PC-3 (cell line): ENCODE measurements around the gene STK33. TPM values are rescaled to one million over a fixed set of nuclear protein-coding genes. Genes with fewer than 3 reads are reported as not detected.

Experiments used
- ATAC-seq: fragments of 200-7000 bp; cut with Tn5 transposase; 2 replicates; pipeline ENCODE4 v1.9.1; 2020; ENCODE audit warnings: mild to moderate bottlenecking, moderate library complexity
- BruUV-seq: library from RNA; stranded (reverse); fragments of 400-500 nt; replicated peaks from 2 replicates; lab custom pipeline; 2021; lab: Mats Ljungman, UMichigan
- CTCF ChIA-PET: fragments of 300-600 bp; sonication (Branson Sonifier 250); formaldehyde crosslinking; loops from one replicate; lab custom pipeline; 2022; ENCODE audit warnings: antibody characterized with exemption; lab: Charles Lee
- POLR2A ChIA-PET: fragments of 300-600 bp; sonication (Branson Sonifier 250); formaldehyde crosslinking; loops from one replicate; lab custom pipeline; 2022; ENCODE audit warnings: antibody characterized with exemption; ENCODE audit not compliant: unreplicated experiment; lab: Charles Lee
- DNase-seq: peaks from one replicate; pipeline ENCODE4 v3.0.0-alpha.2; 2015
- H2AFZ ChIP-seq: fragments of 300-600 bp; sonication (generic); 2 replicates; pipeline ENCODE4 v1.6.0; 2016; ENCODE audit warnings: antibody characterized with exemption, low read length
- H3F3A ChIP-seq: fragments of 300-600 bp; sonication (generic); one replicate; pipeline ENCODE4 v1.6.0; 2017; ENCODE audit warnings: antibody characterized with exemption, low read length, control low read depth, mild to moderate bottlenecking; ENCODE audit not compliant: unreplicated experiment
- H3K27ac ChIP-seq: fragments of 300-600 bp; sonication (generic); 2 replicates; pipeline ENCODE4 v1.5.1; 2016; ENCODE audit warnings: mild to moderate bottlenecking, low read length
- H3K27me3 ChIP-seq: fragments of 300-600 bp; sonication (generic); 2 replicates; pipeline ENCODE4 v1.6.1; 2016; ENCODE audit warnings: low read length, mixed read lengths
- H3K36me3 ChIP-seq: fragments of 300-600 bp; sonication (generic); 2 replicates; pipeline ENCODE4 v1.6.1; 2016; ENCODE audit warnings: low read depth, mixed run types, low read length, mixed read lengths
- H3K4me1 ChIP-seq: fragments of 300-600 bp; sonication (generic); 2 replicates; pipeline ENCODE4 v1.5.1; 2016; ENCODE audit warnings: low read length; ENCODE audit not compliant: insufficient read depth
- H3K4me2 ChIP-seq: fragments of 300-600 bp; sonication (generic); 2 replicates; pipeline ENCODE4 v1.6.0; 2016; ENCODE audit warnings: low read length
- H3K4me3 ChIP-seq: fragments of 300-600 bp; sonication (generic); 2 replicates; pipeline ENCODE4 v1.5.1; 2016; ENCODE audit warnings: mild to moderate bottlenecking, low read length, mixed read lengths
- H3K79me2 ChIP-seq: fragments of 300-600 bp; sonication (generic); 2 replicates; pipeline ENCODE4 v1.6.1; 2017; ENCODE audit warnings: low read length, mixed read lengths
- H3K9ac ChIP-seq: fragments of 300-600 bp; sonication (generic); 2 replicates; pipeline ENCODE4 v1.6.0; 2016; ENCODE audit warnings: mild to moderate bottlenecking, low read length
- H3K9me2 ChIP-seq: fragments of 300-600 bp; sonication (generic); replicated peaks from 2 replicates; pipeline ENCODE4 v1.6.1; 2016; ENCODE audit warnings: mixed run types, low read length, mixed read lengths
- H3K9me3 ChIP-seq: fragments of 300-600 bp; sonication (generic); 2 replicates; pipeline ENCODE4 v1.6.1; 2016; ENCODE audit warnings: low read length, mixed read lengths
- H4K20me1 ChIP-seq: fragments of 300-600 bp; sonication (generic); 2 replicates; pipeline ENCODE4 v1.6.1; 2016; ENCODE audit warnings: low read length, mixed read lengths
- EZH2 ChIP-seq: fragments of 300-600 bp; sonication (generic); IDR thresholded peaks from one replicate; pipeline ENCODE4 v1.6.1; 2017; ENCODE audit warnings: antibody characterized with exemption, mild to moderate bottlenecking, low read length; ENCODE audit not compliant: unreplicated experiment
- EZH2phosphoT487 ChIP-seq: fragments of 300-600 bp; sonication (generic); IDR thresholded peaks from 2 replicates; pipeline ENCODE4 v1.6.1; 2018; ENCODE audit warnings: mild to moderate bottlenecking, antibody characterized with exemption, low read length, borderline replicate concordance
- intact Hi-C: fragments of 100-400 bp; cut with micrococcal nuclease; formaldehyde crosslinking; loops from 2 replicates; pipeline ENCODE4 v1.9.0; 2023
- total RNA-seq: library from RNA; depleted of rRNA; stranded (reverse); fragments of >200 nt; gene quantifications from 2 replicates; pipeline ENCODE4 v1.2.3, GENCODE V29; 2014
- TF ChIP-seq, protein P1 (sequence below): fragments of 300-600 bp; sonication (generic); conservative IDR thresholded peaks from 2 replicates; pipeline ENCODE4 v1.5.1; 2017; ENCODE audit warnings: antibody characterized with exemption, low read depth, mild to moderate bottlenecking, low read length

STK33 gene
- total RNA-seq, 1 experiment from 2014 or later: not detected

DNA sequence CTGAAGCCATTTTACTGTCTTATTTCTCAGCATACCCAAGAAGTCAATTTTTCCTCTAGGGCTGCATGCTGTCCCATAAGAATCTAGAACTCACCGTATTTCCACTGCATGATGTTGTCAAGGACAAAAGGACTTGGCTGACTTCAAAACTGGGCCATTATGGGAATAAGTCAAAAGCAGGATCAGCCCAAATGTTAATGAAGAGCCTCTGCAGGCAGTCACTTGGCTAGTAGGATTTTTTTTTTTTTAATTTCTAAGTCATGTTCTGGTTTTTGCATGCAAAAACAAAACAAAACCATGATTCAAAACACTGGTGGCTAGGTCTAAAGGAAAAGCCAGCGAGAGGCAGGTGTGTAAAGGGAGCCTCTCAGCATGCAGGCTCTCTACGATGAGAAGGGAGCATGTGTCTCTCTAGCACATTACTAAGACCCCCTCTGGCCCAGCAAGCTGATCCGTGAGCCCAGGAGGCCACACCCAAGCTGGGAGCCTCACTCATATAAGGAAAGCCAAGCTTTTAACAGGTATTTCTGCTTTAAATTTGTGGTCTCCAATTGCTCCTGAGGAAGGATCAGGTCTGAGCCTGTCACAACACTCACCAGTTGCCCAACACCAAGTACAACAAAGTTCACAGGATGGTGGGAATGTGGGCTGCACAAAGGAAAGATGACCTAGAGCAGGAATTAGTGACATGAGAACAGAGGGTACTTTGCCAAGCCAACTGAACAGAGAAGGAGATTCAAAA lies 21.4 kb upstream of the STK33 start:
- DNase-seq (no peak), ATAC-seq (no peak)
- Histone ChIP-seq H2AFZ (no peak overlapping the region), H4K20me1 (no peaks in the 10 kb centered on the region), H3F3A (no peaks in the 10 kb centered on the region), H3K4me2 (no peak overlapping the region), H3K79me2 (no peaks in the 10 kb centered on the region), H3K9ac (no peak overlapping the region), H3K4me3 (no peak overlapping the region), H3K9me2 (no peaks in the 10 kb centered on the region), H3K27me3 (no peaks in the 10 kb centered on the region), H3K9me3 (no peaks in the 10 kb centered on the region), H3K4me1 (no peaks in the 10 kb centered on the region), H3K36me3 (no peaks in the 10 kb centered on the region), H3K27ac (no peak overlapping the region)
- intact Hi-C loops: no loop called here
- TSS peak; percentile 9 for BruUV-seq
- ChIA-PET POLR2A (no interaction called here), CTCF (no interaction called here)
- TF ChIP-seq EZH2phosphoT487 (no peak), EZH2 (no peak)
- TF ChIP-seq, protein P1, sequence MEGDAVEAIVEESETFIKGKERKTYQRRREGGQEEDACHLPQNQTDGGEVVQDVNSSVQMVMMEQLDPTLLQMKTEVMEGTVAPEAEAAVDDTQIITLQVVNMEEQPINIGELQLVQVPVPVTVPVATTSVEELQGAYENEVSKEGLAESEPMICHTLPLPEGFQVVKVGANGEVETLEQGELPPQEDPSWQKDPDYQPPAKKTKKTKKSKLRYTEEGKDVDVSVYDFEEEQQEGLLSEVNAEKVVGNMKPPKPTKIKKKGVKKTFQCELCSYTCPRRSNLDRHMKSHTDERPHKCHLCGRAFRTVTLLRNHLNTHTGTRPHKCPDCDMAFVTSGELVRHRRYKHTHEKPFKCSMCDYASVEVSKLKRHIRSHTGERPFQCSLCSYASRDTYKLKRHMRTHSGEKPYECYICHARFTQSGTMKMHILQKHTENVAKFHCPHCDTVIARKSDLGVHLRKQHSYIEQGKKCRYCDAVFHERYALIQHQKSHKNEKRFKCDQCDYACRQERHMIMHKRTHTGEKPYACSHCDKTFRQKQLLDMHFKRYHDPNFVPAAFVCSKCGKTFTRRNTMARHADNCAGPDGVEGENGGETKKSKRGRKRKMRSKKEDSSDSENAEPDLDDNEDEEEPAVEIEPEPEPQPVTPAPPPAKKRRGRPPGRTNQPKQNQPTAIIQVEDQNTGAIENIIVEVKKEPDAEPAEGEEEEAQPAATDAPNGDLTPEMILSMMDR: no peak

DNA sequence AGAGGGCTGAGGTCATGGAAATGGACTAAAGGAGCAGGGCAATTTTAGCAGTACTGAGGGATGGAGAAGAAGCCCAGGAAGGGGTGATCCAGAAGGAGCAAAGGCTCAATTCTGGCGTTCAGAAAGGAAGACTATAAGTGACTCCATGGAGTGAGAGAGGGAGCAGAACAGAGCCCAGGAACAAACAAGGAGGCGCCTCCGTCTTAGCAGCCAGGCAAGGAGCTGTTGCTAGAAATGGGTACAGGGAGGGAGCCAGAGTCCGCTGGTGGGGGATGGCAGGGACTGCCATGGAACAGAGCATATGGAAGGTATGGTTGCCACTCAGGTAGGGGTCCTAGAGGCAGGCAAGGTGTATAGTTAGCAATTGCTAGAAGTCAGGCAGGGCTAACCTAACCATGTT lies 20.5 kb upstream of the STK33 start:
- Histone ChIP-seq H3K9ac (no peak overlapping the region), H4K20me1 (no peaks in the 10 kb centered on the region), H3F3A (no peaks in the 10 kb centered on the region), H2AFZ (no peak overlapping the region), H3K4me3 (no peak overlapping the region), H3K79me2 (no peaks in the 10 kb centered on the region), H3K9me2 (no peaks in the 10 kb centered on the region), H3K4me1 (no peaks in the 10 kb centered on the region), H3K36me3 (no peaks in the 10 kb centered on the region), H3K9me3 (no peaks in the 10 kb centered on the region), H3K27ac (no peak overlapping the region), H3K4me2 (no peak overlapping the region), H3K27me3 (no peaks in the 10 kb centered on the region)
- CTCF ChIA-PET: no interaction called here
- intact Hi-C loops: no loop called here
- ATAC-seq (no peak), DNase-seq (no peak)
- TF ChIP-seq, protein P1: no peak
- TF ChIP-seq EZH2: no peak
- no peak for TF ChIP-seq EZH2phosphoT487
- no TSS peak for BruUV-seq
- POLR2A ChIA-PET: no interaction called here

DNA sequence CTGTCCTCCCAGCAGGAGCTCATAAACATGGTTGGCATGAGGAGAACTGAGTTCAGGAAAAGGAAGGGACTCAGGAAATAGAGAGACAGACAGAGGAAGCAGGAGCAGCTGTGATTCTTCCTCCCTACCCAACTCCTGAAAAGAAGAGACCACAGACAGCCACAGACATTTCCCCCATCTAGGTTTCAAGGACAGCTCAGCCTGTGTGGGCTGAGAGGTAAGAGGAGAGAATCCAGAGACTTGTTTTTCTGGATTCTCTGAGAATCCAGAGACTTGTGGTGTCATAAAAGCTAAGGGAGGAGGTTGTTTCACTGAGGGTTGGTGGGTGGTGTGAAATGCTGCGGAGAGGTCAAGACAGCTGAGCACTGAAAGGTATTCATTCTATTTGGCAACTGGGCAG lies 19.0 kb upstream of the STK33 start:
- Histone ChIP-seq H3K9ac (no peak overlapping the region), H3K36me3 (no peaks in the 10 kb centered on the region), H3K4me1 (no peaks in the 10 kb centered on the region), H3K4me3 (no peak overlapping the region), H3K79me2 (no peaks in the 10 kb centered on the region), H3K4me2 (no peak overlapping the region), H3K9me3 (no peaks in the 10 kb centered on the region), H3F3A (no peaks in the 10 kb centered on the region), H3K27me3 (no peaks in the 10 kb centered on the region), H4K20me1 (no peaks in the 10 kb centered on the region), H3K27ac (no peak overlapping the region), H2AFZ (no peak overlapping the region), H3K9me2 (no peaks in the 10 kb centered on the region)
- CTCF ChIA-PET: no interaction called here
- TF ChIP-seq, protein P1: no peak
- TF ChIP-seq EZH2 (no peak), EZH2phosphoT487 (no peak)
- DNase-seq (no peak), ATAC-seq (no peak)
- no TSS peak for BruUV-seq
- POLR2A ChIA-PET: no interaction called here
- intact Hi-C loops: no loop called here
